A549 (cell line): ENCODE measurements around the gene ANKRD63. TPM values are rescaled to one million over a fixed set of nuclear protein-coding genes. Genes with fewer than 3 reads are reported as not detected.

Experiments used
- ATAC-seq, 2 experiments: fragments of 200-7000 bp in 1 of 2; fragments of >200 bp in 1 of 2; cut with Nextera tagmentation in 1 of 2; cut with Tn5 transposase in 1 of 2; 3 replicates each; pipeline versions ENCODE4 v1.8.0 to v1.9.1; 2018 to 2020; ENCODE audit warnings: mild to moderate bottlenecking in 1 of 2, moderate library complexity in 1 of 2
- CTCF ChIA-PET: fragments of 300-600 bp; sonication (Branson Sonifier 250); formaldehyde crosslinking; extraction: SDS; loops from one replicate; lab custom pipeline; 2021; ENCODE audit warnings: antibody characterized with exemption, inconsistent platforms; lab: Yijun Ruan, JAX
- POLR2A ChIA-PET: fragments of 350-600 bp; formaldehyde crosslinking; extraction: SDS; loops from one replicate; lab custom pipeline; 2021; ENCODE audit warnings: antibody characterized with exemption, inconsistent platforms; lab: Yijun Ruan, JAX
- DNase-seq, 2 experiments: peaks; one replicate each; pipeline versions ENCODE4 v3.0.0 to v3.0.0-alpha.2; 2011 to 2016; ENCODE audit warnings: low read depth in 1 of 2, low spot score in 1 of 2
- FAIRE-seq: peaks from 2 replicates; lab custom pipeline; 2011; peaks lifted over from hg19 to GRCh38; lab: Jason Lieb, UNC
- H3K27ac ChIP-seq, 2 experiments: fragments of >200 bp; sonication (Bioruptor Twin); formaldehyde crosslinking; 3 replicates each; pipeline ENCODE4 v1.5.1; 2016 to 2017
- H3K4me1 ChIP-seq: fragments of >200 bp; sonication (Bioruptor Twin); formaldehyde crosslinking; 3 replicates; pipeline ENCODE4 v1.6.1; 2016
- H3K4me2 ChIP-seq: fragments of >200 bp; sonication (Bioruptor Twin); formaldehyde crosslinking; 3 replicates; pipeline ENCODE4 v1.6.1; 2016
- H3K4me3 ChIP-seq: fragments of >200 bp; sonication (Bioruptor Twin); formaldehyde crosslinking; 3 replicates; pipeline ENCODE4 v1.5.1; 2016
- H3K9me3 ChIP-seq: fragments of >200 bp; sonication (Bioruptor Twin); formaldehyde crosslinking; 3 replicates; pipeline ENCODE4 v1.6.1; 2016
- BHLHE40 ChIP-seq: IDR thresholded peaks from 2 replicates; pipeline ENCODE4 v1.6.1; 2012; ENCODE audit warnings: low read depth, low read length, inconsistent platforms
- CBX2 ChIP-seq: fragments of 200-600 bp; sonication (generic); IDR thresholded peaks from 2 replicates; pipeline ENCODE4 v1.6.1; 2016; ENCODE audit warnings: low read depth, mild to moderate bottlenecking, borderline replicate concordance
- CEBPB ChIP-seq, 2 experiments: fragments of >200 bp in 1 of 2; sonication (Bioruptor Twin) in 1 of 2; formaldehyde crosslinking in 1 of 2; IDR thresholded peaks; 2 replicates each; pipeline ENCODE4 v1.6.1; 2012 to 2016
- CHD2 ChIP-seq: fragments of 150-350 bp; IDR thresholded peaks from 2 replicates; pipeline ENCODE4 v1.6.1; 2014; ENCODE audit warnings: low read length; ENCODE audit not compliant: partially characterized antibody
- E2F6 ChIP-seq: IDR thresholded peaks from 2 replicates; pipeline ENCODE4 v1.6.1; 2012; ENCODE audit warnings: low read depth, borderline replicate concordance
- EHMT2 ChIP-seq: fragments of 200-600 bp; sonication (generic); IDR thresholded peaks from 2 replicates; pipeline ENCODE4 v1.6.1; 2016; ENCODE audit warnings: antibody characterized with exemption, low read depth, mild to moderate bottlenecking, moderate library complexity
- FOSB ChIP-seq: fragments of 250-450 bp; sonication (Bioruptor Pico); IDR thresholded peaks from 2 replicates; pipeline ENCODE4 v1.5.0; 2020; ENCODE audit warnings: mild to moderate bottlenecking, moderate library complexity
- HOXA7 ChIP-seq: fragments of 250-450 bp; sonication (Bioruptor Pico); IDR thresholded peaks from 2 replicates; pipeline ENCODE4 v1.5.0; 2020; ENCODE audit warnings: mild to moderate bottlenecking, moderate library complexity
- HOXB13 ChIP-seq: fragments of 250-450 bp; sonication (Bioruptor Pico); IDR thresholded peaks from 2 replicates; pipeline ENCODE4 v1.5.0; 2020; ENCODE audit warnings: low read depth, mild to moderate bottlenecking, moderate library complexity
- KDM5A ChIP-seq: fragments of 200-600 bp; sonication (generic); IDR thresholded peaks from 2 replicates; pipeline ENCODE4 v1.6.1; 2016; ENCODE audit warnings: antibody characterized with exemption, mild to moderate bottlenecking
- MAX ChIP-seq: IDR thresholded peaks from 2 replicates; pipeline ENCODE4 v1.6.1; 2012
- MYC ChIP-seq: IDR thresholded peaks from 2 replicates; pipeline ENCODE4 v1.6.1; 2012; ENCODE audit warnings: mild to moderate bottlenecking, inconsistent platforms, low read length, improper control_type of control experiment, borderline replicate concordance
- PHF8 ChIP-seq: fragments of 200-600 bp; sonication (generic); IDR thresholded peaks from 2 replicates; pipeline ENCODE4 v1.6.1; 2016; ENCODE audit warnings: low read depth, mild to moderate bottlenecking, antibody characterized with exemption, moderate library complexity, borderline replicate concordance
- POLR2A ChIP-seq: IDR thresholded peaks from 2 replicates; pipeline ENCODE4 v1.6.1; 2012; ENCODE audit warnings: mild to moderate bottlenecking, low read length
- POLR2AphosphoS2 ChIP-seq: conservative IDR thresholded peaks from 2 replicates; pipeline ENCODE4 v1.6.1; 2012; ENCODE audit warnings: low read length, improper control_type of control experiment, inconsistent platforms
- RFX5 ChIP-seq: fragments of 450-650 bp; IDR thresholded peaks from 2 replicates; pipeline ENCODE4 v1.7.1; 2014; ENCODE audit warnings: antibody characterized with exemption, mild to moderate bottlenecking, moderate library complexity
- RNF2 ChIP-seq: fragments of 200-600 bp; sonication (generic); IDR thresholded peaks from 2 replicates; pipeline ENCODE4 v1.6.1; 2016; ENCODE audit warnings: low read depth, mild to moderate bottlenecking, antibody characterized with exemption, moderate library complexity, borderline replicate concordance
- SMC3 ChIP-seq: fragments of >200 bp; sonication (Bioruptor Twin); formaldehyde crosslinking; IDR thresholded peaks from 3 replicates; pipeline ENCODE4 v1.6.1; 2018; ENCODE audit warnings: inconsistent platforms
- ZNF302 ChIP-seq: fragments of 250-450 bp; sonication (Bioruptor Pico); IDR thresholded peaks from 2 replicates; pipeline ENCODE4 v1.9.0; 2021; ENCODE audit warnings: inconsistent platforms, mild to moderate bottlenecking, moderate library complexity
- WGBS: methylation state at CpG from one replicate; pipeline ENCODE4 v1.1.6; 2017; ENCODE audit errors: missing lambda C conversion rate; 5-methylcytosine and 5-hydroxymethylcytosine counted together
- polyA plus RNA-seq, 4 experiments: library from polyadenylated mRNA; depleted of rRNA in 3 of 4; stranded (reverse); fragments of >200 nt; fragmentation: RNase III in 1 of 4; extraction: RNeasy Plus Mini Kit Qiagen cat#74134 plus additional on column Dnase treatment in 1 of 4; gene quantifications; 2 replicates in 3 of 4; 3 replicates in 1 of 4; pipeline ENCODE4 v1.2.3, GENCODE V29; 2011 to 2017
- TF ChIP-seq, protein P1 (sequence below): fragments of >200 bp; sonication (Bioruptor Twin); formaldehyde crosslinking; IDR thresholded peaks from 3 replicates; pipeline ENCODE4 v1.6.1; 2016

Gene ANKRD63
- polyA plus RNA-seq, 2 of the 4 experiments (the other 2 are of a cell fraction): 0.25 TPM; not detected in 1

DNA sequence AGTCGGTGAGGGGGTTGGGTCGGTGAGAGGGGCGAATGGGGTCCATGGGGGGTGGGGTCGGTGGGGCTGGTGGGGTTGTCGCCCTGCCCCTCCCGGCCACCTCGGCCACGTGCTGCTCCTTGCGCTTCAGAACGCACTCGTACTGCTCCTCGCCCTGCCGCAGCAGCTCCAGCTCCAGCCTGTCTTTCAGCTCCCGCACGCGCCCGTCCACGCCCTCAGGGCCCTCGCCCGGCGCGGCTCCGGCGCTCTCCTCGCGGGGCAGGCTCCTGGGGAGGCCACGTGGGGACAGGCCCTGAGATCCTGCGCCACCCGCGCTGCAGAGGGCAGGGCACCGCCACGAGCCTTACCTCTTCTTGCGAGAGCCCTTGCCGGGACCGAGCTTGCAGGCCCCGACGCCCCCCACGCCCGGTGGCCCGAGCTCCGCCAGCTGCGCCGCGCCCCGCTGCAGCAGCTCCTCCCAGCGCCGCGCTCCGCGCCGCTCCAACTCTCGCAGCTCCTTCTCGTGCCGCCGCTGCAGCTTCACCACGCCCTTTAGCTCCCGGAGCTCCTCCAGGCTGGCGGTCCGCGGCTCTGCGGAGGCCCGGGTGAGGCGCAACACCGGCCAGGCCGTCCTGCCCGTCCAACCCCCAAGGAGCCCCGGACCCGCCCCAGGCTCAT is 8.2 kb upstream of the ANKRD63 start:
- Histone ChIP-seq H3K9me3 (no peaks in the 10 kb centered on the region), H3K4me3 (peak overlapping the region; percentile 34), H3K27ac (peak overlapping the region; percentile 61 to 87; a peak in 5 of 6 replicates), H3K4me1 (peaks cover 11% of the 10 kb centered on the region; the same call in 2 of the 3 replicates), H3K4me2 (peak overlapping the region; percentile 84)
- CTCF ChIA-PET: interaction anchor here (0.6 to 7.2 kb wide), 10 partner anchors 9 to 83 kb away, joined by 3 to 55 read pairs (median 18); partner anchors contain the start of genes INAFM2 and PLCB2
- WGBS: 47% methylated on average over 6 of the region's 68 CpGs
- DNase-seq (peak; percentile 31 to 38), FAIRE-seq (no peak), ATAC-seq (peak; percentile 67 to 82)
- TF ChIP-seq, protein P1, sequence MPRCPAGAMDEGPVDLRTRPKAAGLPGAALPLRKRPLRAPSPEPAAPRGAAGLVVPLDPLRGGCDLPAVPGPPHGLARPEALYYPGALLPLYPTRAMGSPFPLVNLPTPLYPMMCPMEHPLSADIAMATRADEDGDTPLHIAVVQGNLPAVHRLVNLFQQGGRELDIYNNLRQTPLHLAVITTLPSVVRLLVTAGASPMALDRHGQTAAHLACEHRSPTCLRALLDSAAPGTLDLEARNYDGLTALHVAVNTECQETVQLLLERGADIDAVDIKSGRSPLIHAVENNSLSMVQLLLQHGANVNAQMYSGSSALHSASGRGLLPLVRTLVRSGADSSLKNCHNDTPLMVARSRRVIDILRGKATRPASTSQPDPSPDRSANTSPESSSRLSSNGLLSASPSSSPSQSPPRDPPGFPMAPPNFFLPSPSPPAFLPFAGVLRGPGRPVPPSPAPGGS: no peak
- TF ChIP-seq RNF2: no peak
- TF ChIP-seq BHLHE40: no peak
- TF ChIP-seq HOXB13: no peak
- peak; percentile 83 for TF ChIP-seq MAX
- peak; percentile 76 for TF ChIP-seq E2F6
- TF ChIP-seq SMC3: no peak
- POLR2A ChIA-PET: interaction anchor here (1.4 kb wide), 1 partner anchor 48 kb away, joined by 3 read pairs; no protein-coding TSS in a partner anchor

DNA sequence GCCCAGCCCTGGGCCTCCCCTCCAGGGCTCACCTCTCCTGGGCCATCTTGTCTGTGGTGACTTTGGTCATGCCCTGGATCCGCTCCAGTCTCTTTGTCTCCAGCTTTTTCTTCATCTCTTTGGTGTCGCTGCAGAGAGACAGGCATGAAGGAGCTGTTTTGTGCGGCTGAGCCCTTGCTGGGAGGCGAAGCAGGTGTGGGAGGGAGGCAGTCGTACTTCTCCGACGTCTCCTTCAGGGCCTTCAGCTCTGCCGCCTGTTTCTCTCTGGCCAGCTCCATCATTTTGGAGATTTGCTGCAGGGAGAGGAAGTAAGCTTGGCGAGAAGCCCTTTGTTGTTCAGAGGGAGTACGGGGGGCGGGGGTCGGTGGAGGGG is 7.7 kb upstream of the ANKRD63 start:
- WGBS: 97% methylated on average over 8 of the region's 12 CpGs
- Histone ChIP-seq H3K4me2 (peak overlapping the region; percentile 84; the same call in 1 of the 3 replicates), H3K4me1 (peaks cover 13% of the 10 kb centered on the region; the same call in 2 of the 3 replicates), H3K27ac (no peak overlapping the region; a peak in 2 of 6 replicates), H3K4me3 (no peak overlapping the region), H3K9me3 (no peaks in the 10 kb centered on the region)
- FAIRE-seq (no peak), DNase-seq (no peak), ATAC-seq (no peak)
- TF ChIP-seq EHMT2 (no peak), HOXB13 (no peak), CBX2 (no peak), POLR2AphosphoS2 (no peak), CHD2 (no peak), ZNF302 (CRISPR knock-in tag) (no peak)
- CTCF ChIA-PET: interaction anchor here (0.8 to 7.2 kb wide), 9 partner anchors 9 to 73 kb away, joined by 3 to 55 read pairs (median 19); partner anchors contain the start of genes INAFM2 and PLCB2
- POLR2A ChIA-PET: no interaction called here

- WGBS: 90% methylated on average over 5 of the region's 6 CpGs
- TF ChIP-seq RFX5: no peak
- TF ChIP-seq SMC3: no peak
- TF ChIP-seq PHF8: no peak
- no peak for TF ChIP-seq MYC
- no peak for TF ChIP-seq POLR2A
- TF ChIP-seq E2F6: no peak
- TF ChIP-seq FOSB (CRISPR knock-in tag): no peak
- TF ChIP-seq MAX: no peak
- no peak for TF ChIP-seq KDM5A
- TF ChIP-seq HOXA7 (CRISPR knock-in tag): no peak
- TF ChIP-seq, protein P1: no peak
- TF ChIP-seq CEBPB (IDR thresholded peaks at IDR 0.05): no peak
Measured at GRCh38 chr15:40289140-40289775, 6.4 kb upstream of the ANKRD63 start.

More at GRCh38 chr15:40289140-40289775, 6.4 kb upstream of the ANKRD63 start:
- Histone ChIP-seq H3K4me3 (no peak overlapping the region), H3K4me2 (no peak overlapping the region), H3K4me1 (peaks cover 15% of the 10 kb centered on the region; the same call in 2 of the 3 replicates), H3K9me3 (no peaks in the 10 kb centered on the region), H3K27ac (no peak overlapping the region)
- ChIA-PET POLR2A (no interaction called here), CTCF (interaction anchor here (0.8 to 7.2 kb wide), 10 partner anchors 9 to 112 kb away, joined by 3 to 55 read pairs (median 10); partner anchors contain the start of gene PLCB2)
- ATAC-seq (no peak), FAIRE-seq (no peak), DNase-seq (peak in 1 of 2 experiments; percentile 15)
